H7 (cell line): ENCODE results near the gene LTBP4. TPM values are rescaled to one million over a fixed set of nuclear protein-coding genes. Genes with fewer than 3 reads are reported as not detected.

Experiments used
- total RNA-seq: library from RNA; depleted of rRNA; stranded (reverse); fragments of >200 nt; shearing (Covaris generic); gene quantifications from 2 replicates; pipeline ENCODE4 v1.2.3, GENCODE V29; 2014; rRNA removed

LTBP4 gene
- total RNA-seq, 1 experiment from 2014 or later: 54.6 TPM

Other genes starting within 250 kb of the LTBP4 start
- gene HIPK4, start 211.2 kb upstream of the LTBP4 start, total RNA-seq: 0.15 and 0.24 TPM in 2 replicates
- gene PRX, start 188.0 kb upstream of the LTBP4 start, total RNA-seq: 5.0 and 10.7 TPM in 2 replicates
- gene SERTAD1, start 175.4 kb upstream of the LTBP4 start, total RNA-seq: 3.7 and 4.4 TPM in 2 replicates
- gene SERTAD3, start 157.0 kb upstream of the LTBP4 start, total RNA-seq: 26.0 and 29.9 TPM in 2 replicates
- 43.6 and 53.8 TPM in 2 replicates for gene BLVRB, start 135.6 kb upstream of the LTBP4 start, total RNA-seq
- gene SPTBN4, start 134.4 kb upstream of the LTBP4 start, total RNA-seq: 0.78 and 1.1 TPM in 2 replicates
- gene SHKBP1, start 24.5 kb upstream of the LTBP4 start, total RNA-seq: 52.3 and 58.2 TPM in 2 replicates
- 18.3 and 23.1 TPM in 2 replicates for gene NUMBL, start 89.3 kb downstream of the LTBP4 start, total RNA-seq
- 73.8 and 82.7 TPM in 2 replicates for gene COQ8B, start 115.5 kb downstream of the LTBP4 start, total RNA-seq
- gene ITPKC, start 115.7 kb downstream of the LTBP4 start, total RNA-seq: 10.5 and 14.0 TPM in 2 replicates
- 3.1 and 4.7 TPM in 2 replicates for gene ACTMAP, start 149.1 kb downstream of the LTBP4 start, total RNA-seq
- gene SNRPA, start 149.8 kb downstream of the LTBP4 start, total RNA-seq: 440 and 502 TPM in 2 replicates
- not detected in 2 replicates for gene MIA, start 174.2 kb downstream of the LTBP4 start, total RNA-seq
- gene RAB4B, start 176.9 kb downstream of the LTBP4 start, total RNA-seq: 23.8 and 26.4 TPM in 2 replicates
- gene EGLN2, start 197.8 kb downstream of the LTBP4 start, total RNA-seq: 110 and 148 TPM in 2 replicates
- not detected in 2 replicates for gene CYP2A6, start 249.1 kb downstream of the LTBP4 start, total RNA-seq